K562 (cell line): Measurements from ENCODE around the gene SH3BP5. TPM values are rescaled to one million over a fixed set of nuclear protein-coding genes. Genes with fewer than 3 reads are reported as not detected.

Experiments
- E4F1 ChIP-seq: fragments of 250-450 bp; sonication (Bioruptor Pico); IDR thresholded peaks from 2 replicates; pipeline ENCODE4 v1.5.0; 2021; ENCODE audit warnings: mild to moderate bottlenecking, borderline replicate concordance
- HDAC3 ChIP-seq: fragments of 450-650 bp; IDR thresholded peaks from 2 replicates; pipeline ENCODE4 v1.6.1; 2018; ENCODE audit warnings: borderline replicate concordance, mild to moderate bottlenecking, moderate library complexity; ENCODE audit not compliant: partially characterized antibody
- HOMEZ ChIP-seq: fragments of 250-450 bp; sonication (Bioruptor Pico); IDR thresholded peaks from 2 replicates; pipeline ENCODE4 v1.4.0; 2020; ENCODE audit warnings: mild to moderate bottlenecking, moderate library complexity
- MCM3 ChIP-seq: fragments of 450-650 bp; IDR thresholded peaks from 2 replicates; pipeline ENCODE4 v1.6.1; 2016
- NCOA2 ChIP-seq, 2 experiments: fragments of 450-650 bp; IDR thresholded peaks; 2 replicates each; pipeline ENCODE4 v1.6.1; 2018; ENCODE audit warnings: mild to moderate bottlenecking in 2 of 2, moderate library complexity in 1 of 2; ENCODE audit not compliant: partially characterized antibody in 2 of 2
- NFIC ChIP-seq: fragments of 450-650 bp; IDR thresholded peaks from 2 replicates; pipeline ENCODE4 v1.6.1; 2017; ENCODE audit warnings: mild to moderate bottlenecking, inconsistent platforms
- PHF20 ChIP-seq: fragments of 450-650 bp; IDR thresholded peaks from 2 replicates; pipeline ENCODE4 v1.6.1; 2018; ENCODE audit not compliant: partially characterized antibody
- POLR2AphosphoS5 ChIP-seq: IDR thresholded peaks from 2 replicates; pipeline ENCODE4 v1.6.1; 2011; ENCODE audit warnings: mild to moderate bottlenecking, low read depth, low read length, moderate library complexity; ENCODE audit not compliant: control insufficient read depth, insufficient read depth
- RAD21 ChIP-seq, 2 experiments: fragments of 250-450 bp in 1 of 2; fragments of 450-650 bp in 1 of 2; sonication (Bioruptor Pico) in 1 of 2; formaldehyde crosslinking in 1 of 2; IDR thresholded peaks in 1 of 2; conservative IDR thresholded peaks in 1 of 2; 2 replicates each; pipeline versions ENCODE4 v1.4.0 to v1.8.0; 2020 to 2022; ENCODE audit warnings: mild to moderate bottlenecking in 2 of 2, moderate library complexity in 1 of 2
- RBM15 ChIP-seq: fragments of 200-400 bp; formaldehyde crosslinking; IDR thresholded peaks from 2 replicates; pipeline ENCODE4 v1.6.1; 2018; ENCODE audit warnings: mild to moderate bottlenecking, low read length, moderate library complexity; ENCODE audit not compliant: insufficient read depth
- TFAM ChIP-seq: fragments of 250-450 bp; sonication (Bioruptor Pico); conservative IDR thresholded peaks from 2 replicates; pipeline ENCODE4 v1.5.0; 2021; ENCODE audit warnings: mild to moderate bottlenecking, moderate library complexity
- ZFP1 ChIP-seq: fragments of 450-650 bp; formaldehyde crosslinking; IDR thresholded peaks from 2 replicates; pipeline ENCODE4 v1.4.0; 2020; ENCODE audit warnings: mild to moderate bottlenecking, mixed read lengths
- ZNF239 ChIP-seq: fragments of 250-450 bp; sonication (Bioruptor Pico); IDR thresholded peaks from 2 replicates; pipeline ENCODE4 v1.4.0; 2020; ENCODE audit warnings: mild to moderate bottlenecking
- ZNF764 ChIP-seq: fragments of 250-450 bp; sonication (Bioruptor Pico); IDR thresholded peaks from 2 replicates; pipeline ENCODE4 v1.4.0; 2020; ENCODE audit warnings: low read depth, mild to moderate bottlenecking, moderate library complexity
- polyA plus RNA-seq, 8 experiments: library from polyadenylated mRNA; depleted of rRNA in 4 of 8; stranded (reverse) in 5 of 8; unstranded in 3 of 8; fragments of >200 nt; fragmentation: Nextera tagmentation in 2 of 8; fragmentation: Illumina TruSeq in 1 of 8; extraction: Ambion mirVana in 2 of 8; extraction: Trizol in 1 of 8; gene quantifications; 2 replicates each; pipeline versions ENCODE4 v1.2.1 to v1.2.3, GENCODE V29; 2011 to 2014; ENCODE audit warnings: inconsistent platforms in 1 of 8, missing spikeins in 1 of 8
- total RNA-seq, 7 experiments: library from RNA; depleted of rRNA in 6 of 7; stranded (reverse); fragments of >200 nt in 6 of 7; fragmentation: Illumina TruSeq in 2 of 7; extraction: Trizol in 2 of 7; gene quantifications; 2 replicates each; pipeline versions ENCODE4 v1.2.1 to v1.2.3, GENCODE V29; 2011 to 2021; ENCODE audit warnings: low replicate concordance in 1 of 7
- TF ChIP-seq, protein P1 (sequence below): fragments of 250-450 bp; sonication (Bioruptor Pico); IDR thresholded peaks from 2 replicates; pipeline ENCODE4 v1.4.0; 2020
- TF ChIP-seq, protein P2 (sequence below): sonication (generic); formaldehyde crosslinking; IDR thresholded peaks from 2 replicates; pipeline ENCODE4 v1.8.0; 2022; ENCODE audit warnings: missing genetic modification reagents, mild to moderate bottlenecking, borderline replicate concordance

The SH3BP5 gene
- total and polyA plus RNA-seq, 9 of the 15 experiments (the other 6 are each of a cell fraction or from before 2014, with no cell fraction given): 2.9 to 29.0 (median 14.9) TPM

DNA sequence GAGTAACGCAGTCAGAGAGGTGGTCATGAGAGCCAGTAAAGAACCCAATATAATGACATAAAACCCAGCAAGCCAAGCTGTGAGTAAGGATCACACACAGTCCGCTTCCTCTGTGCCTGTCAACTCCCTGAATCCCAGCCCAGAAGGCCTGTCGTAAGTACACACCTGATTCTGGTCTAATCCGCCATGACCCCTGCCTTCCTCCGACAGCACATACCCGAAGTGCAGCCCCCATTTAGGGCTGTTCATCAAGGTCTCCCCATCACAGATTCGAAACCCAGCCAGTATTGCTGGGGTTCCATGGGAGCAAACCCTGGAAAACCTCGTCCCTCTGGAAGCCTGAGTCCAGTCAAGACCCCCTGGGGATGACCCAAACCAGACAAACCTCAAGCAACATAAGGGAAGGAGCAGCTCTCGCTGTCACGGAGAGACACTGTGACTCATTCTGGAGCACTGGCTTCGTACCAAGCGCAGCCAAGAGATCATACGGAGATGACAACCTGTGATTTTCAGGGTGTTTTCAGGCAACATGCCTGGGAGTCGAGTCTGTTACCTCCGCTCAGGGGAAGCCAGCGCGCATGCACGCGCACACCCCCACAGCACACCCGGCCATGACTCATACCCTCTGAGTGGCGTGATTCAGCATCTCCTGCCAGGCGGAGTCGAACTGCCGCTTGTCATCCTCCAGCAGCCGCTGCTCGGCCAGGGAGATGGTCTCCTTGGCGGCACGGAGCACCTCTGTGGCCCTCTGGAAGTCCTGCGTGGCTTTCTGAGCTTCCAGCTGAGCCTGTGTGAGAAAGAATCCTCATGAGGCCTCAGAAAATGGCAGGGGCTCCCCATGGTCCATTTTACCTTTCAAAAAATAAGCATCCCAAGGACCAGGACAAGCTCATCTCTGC, 63.0 kb downstream of the SH3BP5 start (continued):
- no peak for TF ChIP-seq E4F1 (CRISPR knock-in tag)
- TF ChIP-seq, protein P1, sequence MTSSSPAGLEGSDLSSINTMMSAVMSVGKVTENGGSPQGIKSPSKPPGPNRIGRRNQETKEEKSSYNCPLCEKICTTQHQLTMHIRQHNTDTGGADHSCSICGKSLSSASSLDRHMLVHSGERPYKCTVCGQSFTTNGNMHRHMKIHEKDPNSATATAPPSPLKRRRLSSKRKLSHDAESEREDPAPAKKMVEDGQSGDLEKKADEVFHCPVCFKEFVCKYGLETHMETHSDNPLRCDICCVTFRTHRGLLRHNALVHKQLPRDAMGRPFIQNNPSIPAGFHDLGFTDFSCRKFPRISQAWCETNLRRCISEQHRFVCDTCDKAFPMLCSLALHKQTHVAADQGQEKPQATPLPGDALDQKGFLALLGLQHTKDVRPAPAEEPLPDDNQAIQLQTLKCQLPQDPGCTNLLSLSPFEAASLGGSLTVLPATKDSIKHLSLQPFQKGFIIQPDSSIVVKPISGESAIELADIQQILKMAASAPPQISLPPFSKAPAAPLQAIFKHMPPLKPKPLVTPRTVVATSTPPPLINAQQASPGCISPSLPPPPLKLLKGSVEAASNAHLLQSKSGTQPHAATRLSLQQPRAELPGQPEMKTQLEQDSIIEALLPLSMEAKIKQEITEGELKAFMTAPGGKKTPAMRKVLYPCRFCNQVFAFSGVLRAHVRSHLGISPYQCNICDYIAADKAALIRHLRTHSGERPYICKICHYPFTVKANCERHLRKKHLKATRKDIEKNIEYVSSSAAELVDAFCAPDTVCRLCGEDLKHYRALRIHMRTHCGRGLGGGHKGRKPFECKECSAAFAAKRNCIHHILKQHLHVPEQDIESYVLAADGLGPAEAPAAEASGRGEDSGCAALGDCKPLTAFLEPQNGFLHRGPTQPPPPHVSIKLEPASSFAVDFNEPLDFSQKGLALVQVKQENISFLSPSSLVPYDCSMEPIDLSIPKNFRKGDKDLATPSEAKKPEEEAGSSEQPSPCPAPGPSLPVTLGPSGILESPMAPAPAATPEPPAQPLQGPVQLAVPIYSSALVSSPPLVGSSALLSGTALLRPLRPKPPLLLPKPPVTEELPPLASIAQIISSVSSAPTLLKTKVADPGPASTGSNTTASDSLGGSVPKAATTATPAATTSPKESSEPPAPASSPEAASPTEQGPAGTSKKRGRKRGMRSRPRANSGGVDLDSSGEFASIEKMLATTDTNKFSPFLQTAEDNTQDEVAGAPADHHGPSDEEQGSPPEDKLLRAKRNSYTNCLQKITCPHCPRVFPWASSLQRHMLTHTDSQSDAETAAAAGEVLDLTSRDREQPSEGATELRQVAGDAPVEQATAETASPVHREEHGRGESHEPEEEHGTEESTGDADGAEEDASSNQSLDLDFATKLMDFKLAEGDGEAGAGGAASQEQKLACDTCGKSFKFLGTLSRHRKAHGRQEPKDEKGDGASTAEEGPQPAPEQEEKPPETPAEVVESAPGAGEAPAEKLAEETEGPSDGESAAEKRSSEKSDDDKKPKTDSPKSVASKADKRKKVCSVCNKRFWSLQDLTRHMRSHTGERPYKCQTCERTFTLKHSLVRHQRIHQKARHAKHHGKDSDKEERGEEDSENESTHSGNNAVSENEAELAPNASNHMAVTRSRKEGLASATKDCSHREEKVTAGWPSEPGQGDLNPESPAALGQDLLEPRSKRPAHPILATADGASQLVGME (CRISPR knock-in tag): peak; percentile 88; the same call in 1 of the 2 replicates
- no peak for TF ChIP-seq ZNF239
- no peak for TF ChIP-seq TFAM (CRISPR knock-in tag)
- peak; percentile 56 to 58 for TF ChIP-seq RAD21 (CRISPR knock-in tag; conservative IDR thresholded peaks at IDR 0.05 in 1 of 2, IDR thresholded peaks at IDR 0.05 in 1 of 2)
- TF ChIP-seq NFIC: peak; percentile 93
- TF ChIP-seq ZFP1: 0 out of 2 replicates have a peak, but pooled peaks have one; percentile 40
- no peak for TF ChIP-seq HOMEZ (CRISPR knock-in tag)
- TF ChIP-seq, protein P2, sequence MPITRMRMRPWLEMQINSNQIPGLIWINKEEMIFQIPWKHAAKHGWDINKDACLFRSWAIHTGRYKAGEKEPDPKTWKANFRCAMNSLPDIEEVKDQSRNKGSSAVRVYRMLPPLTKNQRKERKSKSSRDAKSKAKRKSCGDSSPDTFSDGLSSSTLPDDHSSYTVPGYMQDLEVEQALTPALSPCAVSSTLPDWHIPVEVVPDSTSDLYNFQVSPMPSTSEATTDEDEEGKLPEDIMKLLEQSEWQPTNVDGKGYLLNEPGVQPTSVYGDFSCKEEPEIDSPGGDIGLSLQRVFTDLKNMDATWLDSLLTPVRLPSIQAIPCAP (CRISPR knock-in tag): no peak
- TF ChIP-seq POLR2AphosphoS5: peak; percentile 58; the same call in 1 of the 2 replicates
- no peak for TF ChIP-seq RBM15
- no peak for TF ChIP-seq PHF20
- TF ChIP-seq HDAC3: no peak
- no peak for TF ChIP-seq NCOA2 (IDR thresholded peaks at IDR 0.05; ENCODE audit: partially characterized antibody in 2 of 2)
- no peak for TF ChIP-seq MCM3
- TF ChIP-seq ZNF764 (CRISPR knock-in tag): no peak
